ENCODE results near the gene RAX.
A peak's percentile ranks its signal among the peaks of the same experiment; 100 is the strongest.

Gene RAX

DNA sequence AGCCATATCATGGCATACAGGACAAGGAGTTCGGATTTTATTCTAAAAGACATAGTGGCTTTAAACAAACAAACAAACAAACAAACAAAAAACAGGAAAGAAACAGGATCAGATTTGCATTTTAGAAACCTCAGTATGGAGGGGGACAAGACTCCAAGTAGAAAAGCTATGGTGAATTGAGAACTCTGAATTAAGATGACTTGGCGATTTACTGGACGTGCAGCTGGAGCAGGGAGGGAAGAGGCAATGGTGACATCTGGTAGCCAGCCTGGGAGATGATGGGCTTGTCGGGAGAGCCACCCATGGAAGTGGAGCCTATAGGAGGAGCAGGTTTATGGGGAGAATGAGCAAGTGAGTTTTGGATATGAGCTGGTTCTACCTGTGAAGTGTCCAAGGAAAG is 32.0 kb upstream of the RAX start:
- DNase-seq (ENCODE audit: low spot score): no peak
- TF ChIP-seq, protein P1, sequence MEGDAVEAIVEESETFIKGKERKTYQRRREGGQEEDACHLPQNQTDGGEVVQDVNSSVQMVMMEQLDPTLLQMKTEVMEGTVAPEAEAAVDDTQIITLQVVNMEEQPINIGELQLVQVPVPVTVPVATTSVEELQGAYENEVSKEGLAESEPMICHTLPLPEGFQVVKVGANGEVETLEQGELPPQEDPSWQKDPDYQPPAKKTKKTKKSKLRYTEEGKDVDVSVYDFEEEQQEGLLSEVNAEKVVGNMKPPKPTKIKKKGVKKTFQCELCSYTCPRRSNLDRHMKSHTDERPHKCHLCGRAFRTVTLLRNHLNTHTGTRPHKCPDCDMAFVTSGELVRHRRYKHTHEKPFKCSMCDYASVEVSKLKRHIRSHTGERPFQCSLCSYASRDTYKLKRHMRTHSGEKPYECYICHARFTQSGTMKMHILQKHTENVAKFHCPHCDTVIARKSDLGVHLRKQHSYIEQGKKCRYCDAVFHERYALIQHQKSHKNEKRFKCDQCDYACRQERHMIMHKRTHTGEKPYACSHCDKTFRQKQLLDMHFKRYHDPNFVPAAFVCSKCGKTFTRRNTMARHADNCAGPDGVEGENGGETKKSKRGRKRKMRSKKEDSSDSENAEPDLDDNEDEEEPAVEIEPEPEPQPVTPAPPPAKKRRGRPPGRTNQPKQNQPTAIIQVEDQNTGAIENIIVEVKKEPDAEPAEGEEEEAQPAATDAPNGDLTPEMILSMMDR (conservative IDR thresholded peaks at IDR 0.05; ENCODE audit: low read depth): no peak
- ChIA-PET CTCF (no interaction called here), POLR2A (ENCODE audit: low non-redundant PET) (no interaction called here)
- no peak overlapping the region for H3K27ac ChIP-seq

DNA sequence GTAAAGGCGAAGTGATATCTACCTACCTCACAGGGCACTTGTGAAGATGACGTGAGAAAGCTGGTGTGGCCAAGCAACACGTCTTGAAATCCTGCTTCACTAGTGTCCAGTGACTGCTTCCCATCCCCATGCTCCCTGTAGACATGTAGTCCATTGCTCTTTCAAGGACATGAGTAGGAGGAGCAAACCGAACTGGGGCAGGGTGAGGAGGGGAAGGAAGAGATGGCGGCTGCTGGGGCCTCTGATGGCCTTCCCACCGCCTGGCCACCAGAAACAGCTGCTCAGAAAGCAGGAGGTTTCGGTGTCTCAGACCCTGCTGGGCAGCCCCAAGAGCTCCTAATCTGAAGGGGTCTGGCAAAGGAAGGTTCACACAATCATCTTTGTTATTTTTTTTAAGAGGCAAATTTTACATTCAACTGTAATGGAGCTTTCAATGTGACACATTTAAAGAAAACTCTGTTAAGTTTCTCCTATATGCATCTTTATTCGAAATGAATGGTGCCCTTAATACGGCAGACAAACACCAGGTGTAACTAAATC is 30.5 kb upstream of the RAX start:
- no peak overlapping the region for H3K27ac ChIP-seq
- ChIA-PET CTCF (interaction anchor here (0.7 to 1.5 kb wide), 2 partner anchors 55 to 99 kb away, joined by 5 to 8 read pairs; no protein-coding TSS in a partner anchor), POLR2A (ENCODE audit: low non-redundant PET) (no interaction called here)
- no peak for DNase-seq (ENCODE audit: low spot score)
- TF ChIP-seq, protein P1 (conservative IDR thresholded peaks at IDR 0.05; ENCODE audit: low read depth): no peak

DNA sequence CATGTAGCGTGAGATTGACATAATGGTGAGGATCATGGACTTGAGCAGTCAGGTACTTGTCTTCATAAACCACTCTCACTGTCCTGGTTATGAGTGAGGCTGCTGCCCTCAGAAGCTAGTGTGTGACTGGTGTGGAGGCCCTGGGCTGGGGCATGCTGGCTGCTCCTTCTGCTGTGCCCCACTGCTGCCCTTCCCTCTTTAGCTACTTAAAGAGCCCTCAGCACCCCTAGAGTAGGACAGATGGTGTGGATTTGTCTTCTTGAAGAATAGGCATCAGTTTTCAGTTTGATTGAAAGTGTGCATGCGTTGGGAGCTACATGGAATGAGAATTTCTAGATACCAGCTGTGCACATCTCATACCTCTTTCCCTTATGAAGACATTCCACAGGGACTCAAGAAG is 29.8 kb upstream of the RAX start:
- no peak for DNase-seq (ENCODE audit: low spot score)
- POLR2A ChIA-PET (ENCODE audit: low non-redundant PET): no interaction called here
- CTCF ChIA-PET: interaction anchor here (0.6 to 1.5 kb wide), 3 partner anchors 13 to 1802 kb away, joined by 3 to 8 read pairs (median 3); no protein-coding TSS in a partner anchor
- H3K27ac ChIP-seq: no peak overlapping the region
- TF ChIP-seq, protein P1 (conservative IDR thresholded peaks at IDR 0.05; ENCODE audit: low read depth): no peak

DNA sequence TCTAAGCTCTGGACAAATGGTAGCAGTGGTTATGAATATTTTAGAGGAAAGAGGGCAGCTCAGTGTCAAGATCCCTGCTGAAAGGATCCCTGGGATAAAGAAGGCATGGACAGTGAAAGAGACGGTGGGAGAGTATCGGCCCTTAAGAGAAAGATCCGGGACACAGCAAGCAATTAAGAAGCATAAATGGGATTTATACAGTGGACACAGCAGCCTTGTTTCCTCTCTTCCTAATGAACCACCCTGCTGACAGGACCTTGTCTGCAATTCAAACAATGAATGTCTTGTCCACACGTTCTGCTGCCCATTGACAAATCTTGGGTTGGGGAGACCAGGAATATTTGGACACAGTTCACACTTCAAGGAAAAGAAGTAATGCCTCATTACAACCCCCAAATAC is 28.7 kb upstream of the RAX start:
- DNase-seq (ENCODE audit: low spot score): no peak
- no peak overlapping the region for H3K27ac ChIP-seq
- CTCF ChIA-PET: no interaction called here
- POLR2A ChIA-PET (ENCODE audit: low non-redundant PET): no interaction called here
- TF ChIP-seq, protein P1 (conservative IDR thresholded peaks at IDR 0.05; ENCODE audit: low read depth): no peak

DNA sequence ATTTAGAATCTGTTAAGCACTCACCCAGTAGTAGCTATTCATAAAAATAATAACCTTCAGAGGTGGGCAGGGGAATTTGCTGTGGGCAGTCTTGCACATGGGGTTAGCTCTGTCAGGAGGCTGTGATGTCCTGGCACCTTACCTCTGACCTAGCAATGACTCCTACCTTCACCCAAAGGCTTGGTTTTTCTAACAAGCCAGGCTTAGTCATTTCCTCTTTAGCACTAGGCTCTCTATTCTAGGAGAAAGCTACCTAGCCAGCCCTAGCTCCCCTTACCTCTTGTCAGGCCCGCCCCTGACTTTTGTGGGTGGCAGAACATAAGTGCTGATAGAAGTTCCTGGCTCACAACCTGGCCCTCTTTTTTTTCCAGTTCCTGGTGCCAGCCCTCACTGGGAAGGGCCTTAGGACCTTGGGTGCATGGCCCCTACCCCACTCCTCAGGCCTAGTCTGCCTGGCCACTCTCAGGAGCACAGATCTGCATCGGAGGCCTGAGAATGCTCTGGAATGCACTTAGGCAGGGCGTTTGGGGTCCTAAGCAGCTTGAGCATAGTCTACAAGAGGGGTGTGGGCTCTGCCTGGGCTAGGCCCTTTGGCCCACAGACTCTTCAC is 27.5 kb upstream of the RAX start:
- ChIA-PET CTCF (interaction anchor here (1.2 kb wide), 1 partner anchor 22 kb away, joined by 3 read pairs; no protein-coding TSS in a partner anchor), POLR2A (ENCODE audit: low non-redundant PET) (no interaction called here)
- DNase-seq (ENCODE audit: low spot score): peak; percentile 36
- TF ChIP-seq, protein P1 (conservative IDR thresholded peaks at IDR 0.05; ENCODE audit: low read depth): no peak
- no peak overlapping the region for H3K27ac ChIP-seq

DNA sequence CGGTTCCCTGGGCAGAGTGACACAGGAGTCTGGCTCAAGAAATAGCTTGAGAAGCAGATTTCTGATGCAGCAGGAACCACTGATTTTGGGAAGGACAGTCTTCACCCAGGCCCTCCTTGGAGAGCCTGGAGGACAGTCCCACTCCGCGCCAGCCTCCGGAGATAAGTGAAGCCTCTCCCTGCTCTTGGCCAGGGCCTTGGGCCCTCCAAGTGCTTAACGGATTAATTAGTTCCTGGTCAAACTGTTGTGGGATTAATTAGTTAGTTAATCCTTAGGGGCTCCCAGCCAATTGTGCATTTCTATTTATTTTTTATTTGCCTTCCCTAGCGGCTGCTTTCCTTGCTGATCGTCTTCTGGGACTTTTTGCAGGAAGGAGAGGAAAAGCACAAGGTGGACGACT is 25.6 kb upstream of the RAX start:
- DNase-seq (ENCODE audit: low spot score): no peak
- H3K27ac ChIP-seq: no peak overlapping the region
- POLR2A ChIA-PET (ENCODE audit: low non-redundant PET): no interaction called here
- TF ChIP-seq, protein P1 (conservative IDR thresholded peaks at IDR 0.05; ENCODE audit: low read depth): no peak
- CTCF ChIA-PET: no interaction called here

Data from RWPE1 (cell line).